Activated effector memory CD4-positive, alpha-beta T cell treated with Interleukin-2 at 50 U/mL for 16 hours (primary cell): ENCODE results near the gene FAM111A.
A peak's percentile ranks its signal among the peaks of the same experiment; 100 is the strongest.

Experiments
- DNase-seq: peaks from one replicate; pipeline ENCODE4 v3.0.0-alpha.2; 2020

Gene FAM111A

DNA sequence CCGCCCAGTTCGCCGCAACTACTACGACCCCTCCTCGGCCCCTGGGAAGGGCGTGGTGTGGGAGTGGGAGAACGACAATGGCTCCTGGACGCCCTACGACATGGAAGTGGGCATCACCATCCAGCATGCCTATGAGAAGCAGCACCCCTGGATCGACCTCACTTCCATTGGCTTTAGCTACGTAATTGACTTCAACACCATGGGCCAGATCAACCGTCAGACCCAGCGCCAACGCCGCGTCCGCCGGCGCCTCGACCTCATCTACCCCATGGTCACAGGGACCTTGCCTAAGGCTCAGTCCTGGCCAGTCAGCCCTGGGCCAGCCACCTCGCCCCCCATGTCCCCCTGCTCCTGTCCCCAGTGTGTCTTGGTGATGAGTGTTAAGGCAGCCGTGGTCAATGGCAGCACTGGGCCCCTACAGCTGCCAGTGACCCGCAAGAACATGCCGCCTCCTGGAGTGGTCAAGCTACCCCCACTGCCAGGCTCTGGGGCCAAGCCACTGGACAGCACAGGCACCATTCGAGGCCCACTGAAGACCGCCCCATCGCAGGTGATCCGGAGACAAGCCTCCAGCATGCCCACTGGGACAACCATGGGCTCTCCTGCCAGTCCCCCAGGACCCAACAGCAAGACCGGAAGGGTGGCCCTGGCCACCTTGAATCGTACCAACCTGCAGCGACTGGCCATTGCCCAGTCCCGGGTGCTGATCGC lies 39.2 kb downstream of the FAM111A start:
- no peak for DNase-seq

DNA sequence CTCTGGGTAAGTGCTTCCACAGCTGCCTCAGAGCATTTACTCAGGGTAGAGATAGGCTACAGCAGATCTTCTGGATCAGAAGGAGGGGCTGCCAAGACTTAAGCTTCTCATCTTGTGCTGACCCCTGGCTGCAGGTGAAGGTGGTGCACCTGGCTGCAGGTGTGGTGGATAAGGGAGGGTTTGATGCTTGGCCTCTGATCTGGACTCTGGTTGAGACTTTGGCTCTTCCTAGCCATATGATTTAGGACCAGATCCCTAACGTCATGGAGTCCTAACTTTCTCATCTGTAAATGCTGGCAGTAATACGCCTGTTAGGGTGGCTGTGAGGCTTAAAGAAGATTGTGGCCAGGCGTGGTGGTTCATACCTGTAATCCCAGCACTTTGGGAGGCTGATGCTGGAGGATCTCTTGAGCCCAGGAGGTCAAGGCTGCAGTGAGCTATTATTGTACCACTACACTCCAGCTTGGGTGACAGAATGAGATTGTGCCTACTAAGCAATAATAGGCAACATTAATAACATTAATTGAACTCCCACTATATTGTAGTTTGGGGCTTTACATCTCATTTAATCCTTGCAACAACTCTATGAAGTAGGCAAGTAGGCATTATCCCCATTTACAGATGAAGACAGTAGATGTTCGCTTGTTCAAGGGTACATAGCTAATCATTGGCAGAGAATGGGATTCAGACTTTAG lies 39.9 kb downstream of the FAM111A start:
- no peak for DNase-seq

DNA sequence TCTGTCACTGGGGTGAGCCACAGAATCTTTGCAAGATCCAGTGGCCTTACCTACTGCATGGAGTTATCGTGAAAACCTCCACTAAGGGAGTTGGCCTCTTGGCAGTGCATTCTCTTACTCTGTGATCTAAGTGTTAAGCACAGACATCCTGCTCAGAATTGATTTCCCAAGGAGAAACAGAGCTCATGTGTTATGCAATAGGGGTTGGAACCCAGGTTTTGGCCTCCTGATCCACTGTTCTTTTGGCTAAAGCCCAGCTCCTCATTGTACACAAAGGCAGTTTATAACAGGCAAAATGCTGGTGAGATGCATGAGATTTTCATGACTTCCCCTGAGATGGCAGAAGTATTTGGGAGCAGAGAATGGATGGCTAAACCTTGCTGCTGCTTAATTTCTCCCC lies 41.1 kb downstream of the FAM111A start:
- DNase-seq = no peak

DNA sequence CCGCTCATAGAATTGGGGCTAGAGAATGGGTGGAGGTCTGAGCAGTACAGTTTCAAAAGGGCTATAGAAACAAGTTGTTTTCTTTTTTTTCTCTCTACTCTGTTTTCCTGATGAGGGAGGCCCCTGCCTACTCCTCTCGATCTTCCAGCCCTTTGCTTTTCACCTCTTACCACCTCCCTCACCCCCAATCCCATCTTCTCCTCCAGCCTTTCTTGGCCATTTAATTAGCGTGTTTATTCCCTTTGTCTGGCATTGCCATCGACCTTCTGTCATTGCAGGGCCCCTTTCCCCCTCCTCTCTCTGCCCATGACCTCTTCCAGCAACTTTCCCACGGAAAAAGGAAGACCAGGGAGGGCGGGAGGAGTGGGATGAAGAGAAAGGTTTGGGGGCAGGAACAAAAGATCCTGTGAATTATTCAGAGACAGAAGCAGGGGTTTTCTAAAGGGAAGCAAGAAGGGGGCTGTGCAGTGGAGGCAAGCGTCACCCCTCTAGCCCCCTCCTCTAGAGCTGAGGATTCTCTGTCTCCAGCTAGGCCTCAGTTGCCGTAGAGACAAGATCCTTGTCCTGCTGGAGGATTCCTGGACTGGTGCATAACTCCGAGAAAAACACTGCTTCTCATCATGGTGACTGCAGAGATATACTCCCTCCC lies 42.2 kb downstream of the FAM111A start:
- no peak for DNase-seq

DNA sequence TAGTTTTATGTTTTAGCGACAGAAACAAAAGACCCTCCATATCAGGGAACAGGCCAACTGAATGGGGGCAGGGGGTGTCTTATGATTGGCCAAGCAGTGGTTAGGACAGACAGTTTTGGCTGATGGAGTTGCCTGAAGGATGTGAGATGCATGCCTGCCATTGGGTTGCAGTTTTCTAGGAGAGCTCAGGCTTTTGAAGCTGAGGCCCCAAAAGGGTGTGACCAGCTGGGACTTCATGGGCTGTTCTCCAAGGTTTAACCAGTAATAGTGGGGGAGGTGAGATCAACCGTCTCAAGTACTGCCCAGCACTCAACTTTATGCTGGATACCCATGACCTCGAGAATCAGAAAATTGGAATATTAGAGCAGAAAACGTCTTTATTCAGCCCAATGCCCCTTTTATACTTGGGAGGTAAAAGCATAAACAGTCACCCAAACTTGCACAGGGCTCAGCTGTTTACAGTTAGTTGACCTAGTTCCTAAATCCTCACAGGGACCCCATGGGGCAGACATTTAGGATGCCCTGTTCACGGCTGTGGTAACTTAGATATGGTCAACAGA lies 42.8 kb downstream of the FAM111A start:
- DNase-seq = no peak

DNA sequence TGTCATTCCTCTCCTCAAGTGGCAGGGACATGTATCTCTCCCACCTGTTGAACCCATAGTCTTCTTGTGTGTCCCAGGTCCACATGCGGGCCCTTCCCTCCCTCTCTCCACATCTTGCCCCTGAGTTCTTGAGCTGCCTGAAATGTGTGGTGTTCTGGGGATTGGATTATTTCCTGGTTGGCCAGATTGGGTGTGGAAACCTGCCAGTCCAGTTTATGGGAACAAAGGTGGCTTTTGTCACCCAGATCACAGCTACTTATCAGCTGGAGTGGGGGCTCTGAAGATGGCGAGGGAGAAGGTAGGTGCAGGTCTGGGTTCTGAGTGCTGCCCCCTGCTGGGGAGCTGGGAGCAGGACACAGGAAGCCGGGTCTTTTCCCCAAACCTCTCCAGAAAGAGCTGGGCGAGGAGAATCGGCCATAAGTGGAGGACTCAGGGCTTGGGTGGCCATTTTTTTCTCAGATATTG lies 43.5 kb downstream of the FAM111A start:
- peak; percentile 22 for DNase-seq

DNA sequence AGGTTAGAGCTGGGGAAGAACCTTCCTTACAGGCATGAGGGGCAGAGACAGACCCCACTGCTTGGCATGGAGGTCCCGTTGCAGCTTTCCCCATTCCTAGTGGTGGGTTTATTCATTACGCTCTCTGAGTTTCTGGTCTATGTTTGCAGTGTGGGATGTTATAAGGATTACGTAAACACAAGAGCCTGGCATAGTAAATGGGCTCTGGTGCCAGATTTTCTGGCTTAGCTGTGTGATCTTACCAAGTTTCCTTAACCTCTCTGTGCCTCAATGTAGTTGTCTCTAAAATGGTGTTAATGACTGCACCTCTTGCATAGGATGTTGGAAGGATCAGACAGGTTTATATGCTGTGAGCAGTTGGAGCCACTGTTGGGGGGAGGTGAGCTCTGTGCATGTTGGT lies 44.4 kb downstream of the FAM111A start:
- DNase-seq = no peak

DNA sequence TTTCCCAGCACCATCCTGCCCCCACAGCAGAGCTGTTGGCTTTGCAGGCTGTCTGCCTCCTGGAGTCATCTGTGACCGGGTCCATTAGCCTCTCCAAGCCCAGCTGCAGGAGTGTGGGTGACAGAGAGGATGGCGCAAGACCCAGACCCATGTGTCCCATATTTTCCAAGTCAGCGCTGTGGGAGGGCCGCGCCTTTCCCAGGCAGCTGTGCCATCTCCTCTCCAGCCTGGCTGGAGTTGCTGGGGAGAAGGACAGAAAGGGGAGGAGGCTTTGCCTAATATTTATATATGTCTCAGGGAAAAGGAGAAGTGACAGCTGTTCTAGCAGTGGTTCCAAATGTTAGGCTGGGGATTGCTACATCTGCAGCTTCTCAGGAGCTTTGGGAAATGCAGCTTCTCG lies 44.9 kb downstream of the FAM111A start:
- DNase-seq = no peak

DNA sequence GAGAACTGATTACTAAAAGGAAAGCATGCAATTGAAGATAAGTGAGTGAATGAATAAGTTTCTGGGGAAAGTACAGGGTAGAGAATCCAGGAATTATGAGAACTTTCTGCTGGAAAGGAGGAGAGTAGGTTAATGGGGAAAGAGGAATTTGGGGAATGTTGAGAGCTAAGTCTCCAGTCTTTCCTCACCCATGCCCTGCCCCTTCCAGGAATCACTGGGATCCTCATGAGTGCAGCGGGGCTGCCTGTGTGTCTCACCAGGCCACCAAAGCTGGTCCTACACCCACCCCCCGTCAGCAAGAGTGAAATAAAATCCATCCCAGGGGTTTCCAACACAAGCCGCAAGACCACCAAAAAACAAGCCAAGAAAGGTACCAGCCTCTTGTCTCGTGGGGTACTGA lies 46.3 kb downstream of the FAM111A start:
- DNase-seq = no peak

DNA sequence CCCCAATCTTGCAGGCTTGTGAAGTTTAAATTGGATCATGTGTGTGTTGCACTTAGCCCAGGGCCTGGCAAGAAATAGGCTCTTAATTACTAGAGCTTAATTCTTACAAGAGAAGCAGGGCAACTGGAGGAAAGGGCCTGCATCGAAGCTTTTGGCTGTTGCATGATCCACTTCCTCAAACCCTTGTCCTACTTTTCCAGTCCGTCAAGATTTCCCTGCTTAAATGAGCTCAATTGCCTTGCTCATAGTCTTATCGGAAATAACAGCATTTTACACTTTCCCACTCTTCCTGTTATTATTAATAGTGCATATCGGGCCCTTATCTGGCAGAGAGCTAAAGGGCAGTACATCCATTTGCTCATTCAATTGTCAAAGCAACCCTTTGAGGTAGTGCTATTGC lies 47.3 kb downstream of the FAM111A start:
- DNase-seq = no peak

DNA sequence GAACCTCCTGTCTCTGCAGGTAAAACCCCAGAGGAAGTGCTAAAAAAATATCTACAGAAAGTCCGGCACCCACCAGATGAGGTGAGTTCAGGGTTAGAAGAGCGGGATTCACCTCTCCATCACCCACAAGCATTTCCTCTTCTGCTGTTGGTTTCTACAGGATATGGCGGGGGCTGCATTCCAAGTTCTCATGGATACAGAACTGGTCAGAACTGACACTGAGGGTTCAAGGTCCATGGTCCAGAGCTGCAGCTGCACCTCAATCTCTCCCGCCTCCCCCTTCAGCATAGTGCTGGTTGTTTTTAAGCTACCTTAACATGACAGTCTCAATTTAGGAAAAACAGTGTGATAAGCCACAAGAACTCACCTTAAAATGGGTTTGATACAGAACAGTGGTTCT lies 48.4 kb downstream of the FAM111A start:
- no peak for DNase-seq

DNA sequence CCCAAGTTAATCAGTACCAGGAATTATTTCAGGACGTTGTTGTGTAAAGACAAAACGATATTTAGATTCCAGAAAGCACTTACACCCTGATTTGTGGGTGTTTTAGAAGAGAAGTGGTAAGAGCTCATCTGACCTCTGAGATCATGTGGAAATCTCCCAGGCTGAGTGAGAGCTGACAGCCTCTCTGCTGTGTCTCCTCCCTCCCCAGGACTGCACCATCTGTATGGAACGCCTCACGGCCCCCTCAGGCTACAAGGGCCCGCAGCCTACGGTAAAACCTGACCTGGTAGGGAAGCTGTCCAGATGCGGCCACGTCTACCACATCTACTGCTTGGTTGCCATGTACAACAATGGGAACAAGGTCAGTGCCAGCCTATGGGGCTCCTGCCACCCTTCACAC lies 49.2 kb downstream of the FAM111A start:
- DNase-seq = no peak

DNA sequence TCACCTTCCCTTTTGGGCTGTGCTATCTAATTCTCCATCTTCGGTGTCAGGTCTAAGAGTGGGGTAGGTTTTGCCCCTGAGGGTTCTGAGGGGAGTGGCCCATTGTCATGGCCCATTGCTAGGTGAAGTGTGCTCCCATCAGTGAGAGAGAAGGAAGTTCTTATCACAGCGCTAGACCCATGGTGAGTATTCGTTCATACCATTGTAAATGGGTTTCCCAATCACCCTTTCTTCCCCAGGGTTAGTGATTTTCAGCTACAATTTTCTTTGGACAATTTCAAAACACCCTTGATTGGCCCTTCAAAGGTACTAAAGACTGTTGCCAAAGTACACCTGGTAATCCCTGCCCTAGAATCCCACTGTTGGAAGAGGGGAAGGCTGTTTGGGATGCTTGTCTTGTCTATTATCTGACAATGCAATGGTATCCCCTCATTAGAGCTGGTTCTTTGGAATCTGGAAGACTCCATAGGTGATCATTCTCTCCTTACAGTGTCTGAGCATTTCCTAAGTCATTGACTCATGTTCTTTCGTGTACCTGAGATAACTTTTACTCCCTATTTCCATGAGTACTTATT lies 49.9 kb downstream of the FAM111A start:
- no peak for DNase-seq

DNA sequence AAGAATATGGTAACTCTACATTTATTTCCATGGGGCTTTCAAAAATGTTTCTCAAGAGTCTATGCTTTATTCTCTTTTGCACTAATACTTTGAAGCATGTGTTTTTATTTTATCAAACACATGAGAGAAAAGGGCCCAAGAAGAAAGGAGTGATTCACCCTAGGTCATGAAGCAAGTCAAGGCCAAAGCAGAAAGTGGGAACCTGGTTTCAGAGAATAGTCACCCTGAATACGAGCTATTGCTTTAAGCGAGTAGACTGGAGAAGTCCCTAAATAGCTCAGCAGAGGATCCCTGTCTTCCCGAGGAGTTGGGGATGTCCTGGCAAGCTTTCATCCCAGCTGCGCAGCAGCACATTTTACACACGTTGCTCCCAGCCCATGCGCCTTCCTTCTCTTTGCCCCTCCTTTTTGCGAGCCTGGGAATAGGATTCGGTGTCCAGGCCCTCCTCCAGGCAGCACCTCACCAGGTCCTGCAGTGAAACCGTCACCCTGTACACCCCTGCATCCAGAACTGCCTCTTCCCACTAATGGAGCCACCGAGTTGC lies 51.0 kb downstream of the FAM111A start:
- no peak for DNase-seq

DNA sequence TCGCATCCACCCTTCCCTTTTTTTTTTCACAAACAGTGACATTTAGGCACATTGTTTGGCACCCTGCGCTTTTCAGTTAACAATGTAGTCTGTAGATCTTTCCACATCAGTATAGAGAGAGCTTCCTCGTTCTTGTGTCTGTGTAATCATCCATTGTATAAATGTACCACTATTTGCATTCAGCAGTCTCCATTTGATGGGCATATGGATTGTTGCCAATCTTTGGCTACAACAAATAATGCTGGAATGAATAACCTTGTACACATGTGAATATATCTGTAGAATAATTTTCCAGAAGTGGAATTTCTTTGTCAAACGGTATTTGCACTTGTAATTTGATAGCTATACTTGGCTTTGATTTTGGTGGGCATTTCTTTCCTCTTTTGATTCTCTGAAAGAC lies 52.9 kb downstream of the FAM111A start:
- DNase-seq = no peak

DNA sequence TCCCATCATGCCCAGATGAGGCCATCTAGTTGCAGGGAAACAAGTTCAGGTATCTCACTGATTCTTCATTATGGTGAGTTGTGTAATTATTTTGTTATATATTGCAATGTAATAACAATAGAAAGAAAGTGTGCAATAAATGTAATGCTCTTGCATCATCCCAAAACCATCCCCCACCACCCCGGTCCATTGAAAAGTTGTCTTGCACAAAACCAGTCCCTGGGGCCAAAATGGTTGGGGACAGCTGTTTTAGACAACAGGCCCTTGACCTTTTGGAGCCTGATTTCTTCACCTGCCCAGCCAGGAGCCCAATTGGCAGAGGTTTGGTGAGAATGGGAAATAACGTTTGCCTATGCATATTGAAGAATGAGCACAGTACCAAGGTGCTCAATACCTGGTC lies 54.1 kb downstream of the FAM111A start:
- no peak for DNase-seq

DNA sequence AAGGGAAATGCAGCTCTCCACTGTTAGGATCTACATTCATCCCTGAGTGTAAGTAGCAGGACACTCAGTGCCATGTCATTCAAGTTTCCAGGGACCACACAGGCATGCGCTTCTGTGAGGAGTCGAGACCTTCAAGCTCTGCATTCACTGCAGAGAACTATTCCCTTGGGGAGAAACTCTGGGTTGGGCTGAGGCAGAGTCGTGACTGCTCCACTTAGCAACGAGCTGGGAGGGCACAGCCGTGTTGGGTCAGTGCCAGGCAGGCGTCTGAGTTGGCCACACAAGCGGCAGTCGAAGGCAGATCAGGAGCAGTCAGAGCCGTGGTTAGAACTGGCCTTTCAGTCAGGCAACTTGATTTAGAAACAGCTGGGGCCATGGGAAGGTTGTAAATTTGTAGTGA lies 55.3 kb downstream of the FAM111A start:
- DNase-seq = no peak

DNA sequence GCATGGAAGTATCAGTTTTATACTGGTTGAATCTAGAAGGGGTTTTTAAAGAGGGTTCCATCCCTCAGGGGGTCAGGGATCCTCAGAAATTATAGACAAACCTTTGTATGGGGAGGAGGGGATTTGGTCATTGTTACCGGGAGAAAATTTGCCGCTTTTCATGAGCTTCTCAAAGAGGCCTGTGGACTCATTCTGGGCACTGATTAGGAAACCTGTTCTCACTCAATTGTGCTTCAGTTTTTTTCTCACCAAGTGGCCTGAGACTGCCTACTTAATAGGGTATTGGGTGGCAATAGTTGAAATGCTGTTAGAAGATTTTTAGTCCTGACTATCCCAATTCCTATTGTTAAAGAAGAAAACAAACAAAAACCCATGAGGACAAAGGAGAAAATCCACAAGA lies 56.1 kb downstream of the FAM111A start:
- DNase-seq = no peak

DNA sequence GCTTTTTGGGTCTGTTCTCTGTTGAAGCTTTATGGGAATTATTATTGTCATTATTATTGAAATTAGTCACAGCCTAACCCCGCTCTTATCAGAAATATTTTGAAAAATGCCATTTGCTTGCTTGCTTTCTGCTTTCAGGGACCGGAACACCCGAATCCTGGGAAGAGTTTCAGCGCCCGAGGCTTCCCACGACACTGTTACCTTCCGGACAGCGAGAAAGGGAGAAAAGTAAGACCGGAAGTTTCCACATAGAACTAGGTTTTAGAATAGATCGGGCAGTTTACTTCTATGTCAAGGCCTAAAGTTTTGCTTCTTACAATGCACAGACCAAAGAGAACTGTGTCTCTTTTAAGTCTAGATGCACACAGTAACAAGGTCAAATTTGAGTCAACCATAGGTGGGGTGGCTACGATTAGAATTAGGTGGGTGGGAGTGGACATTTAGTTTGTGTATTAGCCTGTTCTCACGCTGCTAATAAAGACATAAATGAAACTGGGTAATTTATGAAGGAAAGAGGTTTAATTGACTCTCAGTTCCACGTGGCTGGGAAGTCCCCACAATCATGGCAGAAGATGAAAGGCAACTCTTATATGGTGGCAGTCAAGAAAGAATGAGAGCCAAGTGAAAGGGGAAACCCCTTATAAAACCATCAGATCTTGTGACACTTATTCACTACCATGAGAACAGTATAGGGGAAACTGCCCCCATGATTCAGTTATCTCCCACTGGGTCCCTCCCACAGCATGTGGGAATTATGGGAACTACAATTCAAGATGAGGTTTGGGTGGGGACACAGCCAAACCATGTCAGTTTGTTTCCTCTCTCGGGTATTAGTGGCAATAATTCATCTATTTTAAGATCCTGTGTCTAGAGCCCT lies 57.1 kb downstream of the FAM111A start:
- DNase-seq = no peak

DNA sequence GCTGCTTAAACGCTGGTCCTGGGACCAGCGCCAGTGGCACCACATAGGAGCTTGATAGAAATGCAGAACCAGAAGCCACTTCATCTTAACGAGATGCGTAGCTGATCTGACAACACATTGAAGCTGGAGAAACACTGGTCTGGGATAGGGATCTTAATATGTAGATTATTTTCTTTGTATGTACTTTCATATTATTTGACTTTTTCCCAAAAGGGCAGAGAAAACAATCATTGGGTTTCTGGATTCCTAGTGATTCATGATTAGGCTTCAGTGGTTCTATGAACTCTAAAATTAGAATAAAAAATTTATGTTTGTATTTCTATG lies 57.7 kb downstream of the FAM111A start:
- DNase-seq = no peak

DNA sequence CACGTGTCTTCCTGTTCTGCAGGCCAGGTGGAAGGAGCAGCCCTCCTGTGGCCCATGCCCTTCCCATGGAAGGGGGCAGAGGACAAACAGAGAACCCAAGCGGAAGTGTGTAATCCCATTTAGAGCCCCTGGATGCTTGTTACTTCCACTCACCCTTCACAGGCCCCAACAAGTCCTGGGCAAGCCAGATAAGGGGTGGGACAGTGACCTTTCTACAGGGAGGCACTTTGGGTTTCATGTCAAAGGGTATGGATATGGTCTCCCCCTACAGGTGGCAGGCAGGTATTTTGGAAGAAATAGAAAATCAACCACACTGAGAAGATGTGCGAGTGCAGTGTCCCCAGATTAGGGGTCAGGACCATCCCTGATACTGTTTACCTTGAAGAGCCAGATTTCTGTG lies 58.7 kb downstream of the FAM111A start:
- DNase-seq = no peak
